IMR-90 (cell line): ENCODE measurements around the gene KCNC2. TPM values are rescaled to one million over a fixed set of nuclear protein-coding genes. Genes with fewer than 3 reads are reported as not detected.

ENCODE experiments used
- ATAC-seq: fragments of 200-7000 bp; cut with Tn5 transposase; 2 replicates; pipeline ENCODE4 v1.9.1; 2020; ENCODE audit warnings: low read depth, mild to moderate bottlenecking, moderate library complexity
- BruUV-seq: library from RNA; stranded (reverse); fragments of 400-500 nt; replicated peaks from 2 replicates; lab custom pipeline; 2021; lab: Mats Ljungman, UMichigan
- CTCF ChIA-PET: fragments of 300-600 bp; formaldehyde crosslinking; extraction: SDS; loops from one replicate; lab custom pipeline; 2021; ENCODE audit warnings: antibody characterized with exemption; lab: Yijun Ruan, JAX
- POLR2A ChIA-PET: fragments of 300-600 bp; sonication (Branson Sonifier 250); formaldehyde crosslinking; loops from one replicate; lab custom pipeline; 2022; ENCODE audit warnings: antibody characterized with exemption; ENCODE audit not compliant: unreplicated experiment; lab: Charles Lee
- DNase-seq: peaks from one replicate; pipeline ENCODE4 v3.0.0; 2013
- H2AFZ ChIP-seq: replicated peaks from 2 replicates; pipeline ENCODE3; 2013; ENCODE audit warnings: low read length, mild to moderate bottlenecking; ENCODE audit not compliant: poor library complexity
- H2AK5ac ChIP-seq: 2 replicates; pipeline ENCODE4 v1.6.1; 2013; ENCODE audit warnings: low read depth, low read length, inconsistent platforms
- H2AK9ac ChIP-seq: replicated peaks from 2 replicates; pipeline ENCODE3; 2013; ENCODE audit warnings: mild to moderate bottlenecking, low read depth, low read length, moderate library complexity; ENCODE audit not compliant: poor library complexity
- H2BK120ac ChIP-seq: 2 replicates; pipeline ENCODE4 v1.6.1; 2013; ENCODE audit warnings: low read depth, low read length, inconsistent platforms
- H2BK15ac ChIP-seq: 3 replicates; pipeline ENCODE4 v1.6.1; 2013; ENCODE audit warnings: low read depth, low read length, inconsistent platforms
- H2BK20ac ChIP-seq: 2 replicates; pipeline ENCODE4 v1.6.1; 2013; ENCODE audit warnings: low read depth, mild to moderate bottlenecking, inconsistent platforms, low read length, moderate library complexity
- H2BK5ac ChIP-seq: 2 replicates; pipeline ENCODE4 v1.6.1; 2013; ENCODE audit warnings: mild to moderate bottlenecking, low read depth, low read length, inconsistent platforms; ENCODE audit not compliant: poor library complexity, severe bottlenecking
- H3K14ac ChIP-seq: replicated peaks from 2 replicates; pipeline ENCODE4 v1.6.1; 2013; ENCODE audit warnings: low read depth, low read length, inconsistent platforms
- H3K18ac ChIP-seq: 2 replicates; pipeline ENCODE4 v1.6.1; 2013; ENCODE audit warnings: low read depth, low read length, control low read depth
- H3K23ac ChIP-seq: 2 replicates; pipeline ENCODE4 v1.6.1; 2013; ENCODE audit warnings: low read depth, low read length, inconsistent platforms
- H3K27ac ChIP-seq: 2 replicates; pipeline ENCODE4 v1.5.1; 2013; ENCODE audit warnings: mild to moderate bottlenecking, control low read depth, low read length; ENCODE audit not compliant: insufficient read depth
- H3K27me3 ChIP-seq: 2 replicates; pipeline ENCODE4 v1.6.1; 2013; ENCODE audit warnings: low read length; ENCODE audit not compliant: control insufficient read depth, insufficient read depth
- H3K36me3 ChIP-seq: 2 replicates; pipeline ENCODE4 v1.6.1; 2013; ENCODE audit warnings: low read length, mixed read lengths; ENCODE audit not compliant: control insufficient read depth, insufficient read depth
- H3K4ac ChIP-seq: 2 replicates; pipeline ENCODE4 v1.6.1; 2013; ENCODE audit warnings: low read depth, low read length, inconsistent platforms
- H3K4me1 ChIP-seq: 2 replicates; pipeline ENCODE4 v1.6.1; 2013; ENCODE audit warnings: low read length, mixed read lengths; ENCODE audit not compliant: control insufficient read depth, insufficient read depth
- H3K4me2 ChIP-seq: 2 replicates; pipeline ENCODE4 v1.6.1; 2013; ENCODE audit warnings: low read depth, mild to moderate bottlenecking, control low read depth, low read length, moderate library complexity
- H3K4me3 ChIP-seq: 2 replicates; pipeline ENCODE4 v1.5.1; 2013; ENCODE audit warnings: low read depth, mild to moderate bottlenecking, control low read depth, low read length, moderate library complexity; ENCODE audit not compliant: insufficient read depth
- H3K56ac ChIP-seq: 2 replicates; pipeline ENCODE4 v1.6.1; 2013; ENCODE audit warnings: low read length, inconsistent platforms; ENCODE audit not compliant: insufficient read depth; ENCODE audit errors: extremely low read depth
- H3K79me1 ChIP-seq, 2 experiments: 2 replicates each; pipeline ENCODE4 v1.6.1; 2013; ENCODE audit warnings: low read length in 2 of 2, inconsistent platforms in 1 of 2, low read depth in 1 of 2
- H3K9ac ChIP-seq: 2 replicates; pipeline ENCODE4 v1.6.1; 2013; ENCODE audit warnings: low read depth, low read length, control low read depth
- H3K9me1 ChIP-seq: 2 replicates; pipeline ENCODE4 v1.6.1; 2013; ENCODE audit warnings: low read length, inconsistent platforms; ENCODE audit not compliant: insufficient read depth
- H3K9me3 ChIP-seq: 2 replicates; pipeline ENCODE4 v1.6.1; 2013; ENCODE audit warnings: low read length; ENCODE audit not compliant: control insufficient read depth, insufficient read depth
- H4K20me1 ChIP-seq: 2 replicates; pipeline ENCODE4 v1.6.1; 2013; ENCODE audit warnings: low read length, inconsistent platforms; ENCODE audit not compliant: insufficient read depth
- H4K5ac ChIP-seq: 2 replicates; pipeline ENCODE4 v1.6.1; 2013; ENCODE audit warnings: mild to moderate bottlenecking, low read depth, low read length, control low read depth
- H4K8ac ChIP-seq, 2 experiments: 2 replicates each; pipeline ENCODE4 v1.6.1; 2013; ENCODE audit warnings: low read depth in 2 of 2, low read length in 2 of 2, control low read depth in 1 of 2, inconsistent platforms in 1 of 2
- H4K91ac ChIP-seq: 2 replicates; pipeline ENCODE4 v1.6.1; 2013; ENCODE audit warnings: low read depth, low read length, inconsistent platforms; ENCODE audit not compliant: insufficient read depth
- BHLHE40 ChIP-seq: fragments of 150-350 bp; IDR thresholded peaks from 2 replicates; pipeline ENCODE4 v1.6.1; 2016; ENCODE audit warnings: mild to moderate bottlenecking, low read depth, low read length
- CEBPB ChIP-seq: IDR thresholded peaks from 2 replicates; pipeline ENCODE4 v1.6.1; 2012; ENCODE audit warnings: low read depth, low read length, improper control_type of control experiment
- CHD1 ChIP-seq: IDR thresholded peaks from 2 replicates; pipeline ENCODE4 v1.6.1; 2012; ENCODE audit warnings: low read depth, low read length, improper control_type of control experiment
- CTCF ChIP-seq: conservative IDR thresholded peaks from 2 replicates; pipeline ENCODE4 v1.5.1; 2012; ENCODE audit warnings: mild to moderate bottlenecking, low read depth, low read length, improper control_type of control experiment
- FOS ChIP-seq: fragments of 150-350 bp; IDR thresholded peaks from 2 replicates; pipeline ENCODE4 v1.6.1; 2016; ENCODE audit warnings: low read depth, low read length
- MAFK ChIP-seq: IDR thresholded peaks from 2 replicates; pipeline ENCODE4 v1.6.1; 2012; ENCODE audit warnings: low read depth, low read length, improper control_type of control experiment
- MAZ ChIP-seq: IDR thresholded peaks from 2 replicates; pipeline ENCODE4 v1.6.1; 2012; ENCODE audit warnings: low read depth, mild to moderate bottlenecking, low read length, improper control_type of control experiment, moderate library complexity, borderline replicate concordance
- MXI1 ChIP-seq: IDR thresholded peaks from 2 replicates; pipeline ENCODE4 v1.6.1; 2012; ENCODE audit warnings: low read depth, mild to moderate bottlenecking, low read length, moderate library complexity, borderline replicate concordance
- NFE2L2 ChIP-seq: fragments of 150-350 bp; IDR thresholded peaks from 2 replicates; pipeline ENCODE4 v1.6.1; 2016; ENCODE audit warnings: low read depth, mild to moderate bottlenecking, low read length
- POLR2A ChIP-seq: IDR thresholded peaks from 2 replicates; pipeline ENCODE4 v1.6.1; 2012; ENCODE audit warnings: mild to moderate bottlenecking, low read depth, low read length
- RAD21 ChIP-seq: IDR thresholded peaks from 2 replicates; pipeline ENCODE4 v1.6.1; 2012; ENCODE audit warnings: low read length, improper control_type of control experiment
- RCOR1 ChIP-seq: IDR thresholded peaks from 2 replicates; pipeline ENCODE4 v1.6.1; 2012; ENCODE audit warnings: mild to moderate bottlenecking, low read length, improper control_type of control experiment; ENCODE audit not compliant: insufficient replicate concordance
- RFX5 ChIP-seq: IDR thresholded peaks from 2 replicates; pipeline ENCODE4 v1.8.0; 2012; ENCODE audit warnings: low read depth, mild to moderate bottlenecking, low read length, moderate library complexity
- SMC3 ChIP-seq: fragments of 150-350 bp; IDR thresholded peaks from 2 replicates; pipeline ENCODE4 v1.6.1; 2016; ENCODE audit warnings: low read depth, mild to moderate bottlenecking, antibody characterized with exemption, low read length, moderate library complexity
- dilution Hi-C: fragments of 300-500 bp; cut with HindIII; formaldehyde crosslinking; loops from one replicate; pipeline ENCODE4 v1.14.3; 2018; ENCODE audit warnings: low sequenced_read_pairs; ENCODE audit not compliant: unreplicated experiment
- in situ Hi-C: fragments of 300-500 bp; cut with MboI; formaldehyde crosslinking; loops from 3 replicates; pipeline ENCODE4 v1.14.3; 2019; ENCODE audit warnings: low sequenced_read_pairs, inconsistent platforms, mixed read lengths
- intact Hi-C: fragments of 100-400 bp; cut with micrococcal nuclease; formaldehyde crosslinking; loops from 2 replicates; pipeline ENCODE4 v1.10.0; 2022
- polyA plus RNA-seq, 3 experiments: library from polyadenylated mRNA; depleted of rRNA; stranded (reverse); fragments of >200 nt; gene quantifications; 2 replicates each; pipeline ENCODE4 v1.2.3, GENCODE V29; 2012; ENCODE audit warnings: low replicate concordance in 1 of 3
- total RNA-seq: library from RNA; depleted of rRNA; stranded (reverse); fragments of >200 nt; gene quantifications from 2 replicates; pipeline ENCODE4 v1.2.3, GENCODE V29; 2012
- TF ChIP-seq, protein P1 (sequence below): fragments of 150-350 bp; IDR thresholded peaks from 2 replicates; pipeline ENCODE4 v1.6.1; 2016; ENCODE audit warnings: low read depth, mild to moderate bottlenecking, low read length, moderate library complexity, borderline replicate concordance
- TF ChIP-seq, protein P2 (sequence below): fragments of 150-350 bp; IDR thresholded peaks from 2 replicates; pipeline ENCODE4 v1.6.1; 2017; ENCODE audit warnings: mild to moderate bottlenecking, antibody characterized with exemption, low read length, low read depth

Gene KCNC2
- total and polyA plus RNA-seq, 2 of the 4 experiments (the other 2 are of a cell fraction) = not detected

DNA sequence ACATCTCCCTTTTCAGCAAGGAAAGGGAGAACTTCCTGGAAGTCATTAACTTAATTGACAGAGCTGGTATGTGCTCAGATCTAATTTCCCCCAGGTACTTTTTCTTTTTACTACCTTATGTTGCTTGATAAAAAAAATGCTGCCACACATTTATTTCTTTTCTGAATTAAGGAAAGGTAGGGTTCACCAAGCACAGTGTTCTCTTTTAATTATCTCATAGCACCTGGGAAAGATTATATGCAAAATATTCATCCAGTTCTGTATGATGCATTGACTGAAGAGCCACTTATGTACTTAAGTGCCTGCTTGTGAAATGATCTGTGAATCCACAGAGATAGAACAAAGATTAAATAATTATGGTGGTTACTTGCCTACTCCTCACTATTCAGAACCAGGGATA, 25.1 kb downstream of the KCNC2 start:
- H3K9me3 ChIP-seq = no peaks in the 10 kb centered on the region

More for the DNA sequence above, 25.1 kb downstream of the KCNC2 start:
- Histone ChIP-seq H3K23ac (no peak overlapping the region), H3K79me1 (no peaks in the 10 kb centered on the region), H2BK20ac (no peak overlapping the region), H3K14ac (no peak overlapping the region), H4K20me1 (no peaks in the 10 kb centered on the region), H2BK15ac (no peak overlapping the region), H3K36me3 (no peaks in the 10 kb centered on the region), H3K4me3 (no peak overlapping the region), H4K8ac (no peak overlapping the region), H2BK120ac (no peak overlapping the region), H3K27ac (no peak overlapping the region), H3K4ac (no peak overlapping the region), H3K4me2 (no peak overlapping the region), H2AK9ac (no peak overlapping the region), H2BK5ac (no peak overlapping the region), H3K9me1 (no peaks in the 10 kb centered on the region), H4K5ac (no peak overlapping the region), H2AFZ (no peak overlapping the region), H4K91ac (no peak overlapping the region), H3K4me1 (no peaks in the 10 kb centered on the region), H2AK5ac (no peak overlapping the region), H3K9ac (no peak overlapping the region), H3K18ac (no peak overlapping the region), H3K27me3 (peaks cover 7% of the 10 kb centered on the region), H3K56ac (no peak overlapping the region)
- ATAC-seq = no peak
- in situ Hi-C loops (no loop called here), dilution Hi-C loops (no loop called here), intact Hi-C loops (no loop called here)
- TF ChIP-seq, protein P1, sequence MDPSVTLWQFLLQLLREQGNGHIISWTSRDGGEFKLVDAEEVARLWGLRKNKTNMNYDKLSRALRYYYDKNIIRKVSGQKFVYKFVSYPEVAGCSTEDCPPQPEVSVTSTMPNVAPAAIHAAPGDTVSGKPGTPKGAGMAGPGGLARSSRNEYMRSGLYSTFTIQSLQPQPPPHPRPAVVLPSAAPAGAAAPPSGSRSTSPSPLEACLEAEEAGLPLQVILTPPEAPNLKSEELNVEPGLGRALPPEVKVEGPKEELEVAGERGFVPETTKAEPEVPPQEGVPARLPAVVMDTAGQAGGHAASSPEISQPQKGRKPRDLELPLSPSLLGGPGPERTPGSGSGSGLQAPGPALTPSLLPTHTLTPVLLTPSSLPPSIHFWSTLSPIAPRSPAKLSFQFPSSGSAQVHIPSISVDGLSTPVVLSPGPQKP = no peak
- TF ChIP-seq, protein P2, sequence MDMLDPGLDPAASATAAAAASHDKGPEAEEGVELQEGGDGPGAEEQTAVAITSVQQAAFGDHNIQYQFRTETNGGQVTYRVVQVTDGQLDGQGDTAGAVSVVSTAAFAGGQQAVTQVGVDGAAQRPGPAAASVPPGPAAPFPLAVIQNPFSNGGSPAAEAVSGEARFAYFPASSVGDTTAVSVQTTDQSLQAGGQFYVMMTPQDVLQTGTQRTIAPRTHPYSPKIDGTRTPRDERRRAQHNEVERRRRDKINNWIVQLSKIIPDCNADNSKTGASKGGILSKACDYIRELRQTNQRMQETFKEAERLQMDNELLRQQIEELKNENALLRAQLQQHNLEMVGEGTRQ = no peak
- TF ChIP-seq RAD21 (no peak), MAFK (no peak), CHD1 (no peak), CTCF (no peak), CEBPB (no peak), POLR2A (no peak), RCOR1 (no peak), RFX5 (no peak), MAZ (no peak), SMC3 (no peak), FOS (no peak), BHLHE40 (no peak), MXI1 (no peak), NFE2L2 (no peak)
- ChIA-PET CTCF (no interaction called here), POLR2A (no interaction called here)
- no peak for DNase-seq
- BruUV-seq = no TSS peak
